ENCODE results near the gene WDR72.
"Not testable (repeated sequence)": the region's sequence is repeated elsewhere in the genome, so short reads cannot be mapped to it uniquely, and the experiment has no call there.

WDR72 gene

DNA sequence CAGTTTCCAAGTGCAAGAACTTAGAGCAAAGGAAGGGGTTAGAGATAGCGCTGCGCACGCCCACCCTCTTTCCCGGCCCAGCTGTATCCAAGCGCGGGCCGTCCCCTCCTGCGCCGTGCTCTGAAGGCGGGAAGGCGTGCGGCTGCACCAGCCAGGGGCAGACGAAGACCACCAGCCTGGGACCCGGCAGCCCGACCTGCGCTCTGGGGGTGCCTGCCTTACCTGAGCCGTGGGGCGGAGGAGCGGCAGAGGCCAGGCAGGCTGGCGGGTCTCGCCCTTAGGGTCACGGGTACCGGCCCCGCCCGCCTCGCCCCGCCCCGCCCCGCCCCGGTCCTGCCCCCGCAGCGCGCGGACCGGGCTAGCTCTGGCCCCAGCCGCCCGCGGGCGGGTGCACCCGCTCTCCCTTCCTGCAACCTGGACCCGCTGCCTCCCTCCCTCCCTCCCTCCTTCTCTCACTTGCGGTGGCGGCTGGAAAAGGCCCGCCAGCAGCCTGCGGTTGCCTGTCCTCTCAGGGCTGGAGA is at the start of gene WDR72:
Gene WDR72, minus strand, starts transcription at position 253 of the 521 bp plus-strand sequence. CDS start 26,514 bp downstream, outside the sequence.
- H3K4me1 ChIP-seq, result no peaks in the 10 kb centered on the region
- no peak within 1 kb of the TSS for H3K4me3 ChIP-seq
- no peaks in the 10 kb centered on the region for H3K27me3 ChIP-seq (ENCODE audit: low read depth)
- in situ Hi-C loops (cut with MboI; ENCODE audit: low sequenced_read_pairs), result no loop called here
- H3K36me3 ChIP-seq (replicated peaks), result no peaks in the 10 kb centered on the region
- H3K9me3 ChIP-seq, result no peaks in the 10 kb centered on the region
- DNase-seq (ENCODE audit: low spot score in 2 of 2), result peak in 1 of 2 experiments; percentile 10

DNA sequence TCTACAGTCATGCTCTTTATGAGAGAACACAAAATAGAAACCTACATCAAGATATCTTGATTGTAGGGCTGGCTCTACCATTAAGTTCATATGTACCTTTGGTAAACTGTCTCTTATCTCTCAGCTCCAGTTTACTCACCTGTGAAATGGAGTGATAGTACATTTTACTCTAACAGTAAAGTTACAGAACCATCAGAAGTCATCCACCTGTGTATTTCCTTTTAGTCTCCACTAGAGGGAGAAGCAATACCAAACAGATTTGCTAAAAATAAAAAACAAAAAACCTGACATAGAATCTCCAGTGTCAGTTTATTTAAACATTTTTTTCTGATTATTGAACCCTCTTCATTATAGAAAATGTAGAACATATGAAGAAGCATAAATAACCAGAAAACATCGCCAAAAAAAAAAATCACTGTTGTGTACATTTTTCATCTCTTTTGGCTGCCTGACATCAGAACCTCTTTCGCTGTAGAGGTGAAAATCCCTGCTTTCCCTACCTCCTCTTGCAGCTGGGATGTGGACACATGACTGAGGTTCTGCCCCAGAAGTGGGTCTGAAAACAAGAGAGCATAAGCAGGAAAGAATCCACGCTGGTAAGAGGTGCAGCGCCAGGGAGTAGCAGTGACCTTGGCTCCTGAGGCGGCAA is 48.7 kb upstream of the WDR72 start:
- H3K4me3 ChIP-seq, result no peak overlapping the region
- no peaks in the 10 kb centered on the region for H3K36me3 ChIP-seq (replicated peaks)
- H3K4me1 ChIP-seq, result no peaks in the 10 kb centered on the region
- no peaks in the 10 kb centered on the region for H3K9me3 ChIP-seq
- peak in 1 of 2 experiments; percentile 20 for DNase-seq (ENCODE audit: low spot score in 2 of 2)
- H3K27me3 ChIP-seq (ENCODE audit: low read depth), result no peaks in the 10 kb centered on the region
- in situ Hi-C loops (cut with MboI; ENCODE audit: low sequenced_read_pairs), result no loop called here

DNA sequence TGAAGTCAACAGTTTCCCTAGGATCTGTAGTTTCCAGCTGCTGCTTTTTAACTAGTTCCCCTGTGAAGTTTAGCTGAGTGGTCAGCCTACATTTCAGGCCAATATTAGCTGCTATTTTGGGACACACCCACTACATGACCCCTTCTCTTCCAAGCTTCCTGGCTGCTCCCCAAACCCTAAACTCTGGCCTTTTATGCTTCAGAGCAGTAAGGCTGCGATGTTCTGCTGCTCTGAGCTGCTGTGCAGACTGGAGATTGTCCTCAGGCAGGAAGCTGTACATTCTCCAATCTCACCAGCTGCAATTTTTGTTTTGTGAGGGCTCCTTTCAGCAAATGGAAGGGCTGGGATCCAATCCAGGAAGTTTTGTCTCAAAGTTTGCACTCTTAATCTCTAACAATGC is 48.0 kb upstream of the WDR72 start:
- no peaks in the 10 kb centered on the region for H3K36me3 ChIP-seq (replicated peaks)
- H3K9me3 ChIP-seq, result no peaks in the 10 kb centered on the region
- in situ Hi-C loops (cut with MboI; ENCODE audit: low sequenced_read_pairs), result no loop called here
- H3K27me3 ChIP-seq (ENCODE audit: low read depth), result no peaks in the 10 kb centered on the region
- DNase-seq (ENCODE audit: low spot score in 2 of 2), result no peak
- H3K4me3 ChIP-seq, result no peak overlapping the region
- H3K4me1 ChIP-seq, result no peaks in the 10 kb centered on the region

GRCh38 chr15:53802672-53803071 is 43.2 kb upstream of the WDR72 start:
- Histone ChIP-seq H3K9me3 (no peaks in the 10 kb centered on the region), H3K27me3 (ENCODE audit: low read depth) (no peaks in the 10 kb centered on the region), H3K36me3 (replicated peaks) (no peaks in the 10 kb centered on the region), H3K4me1 (no peaks in the 10 kb centered on the region), H3K4me3 (no peak overlapping the region)
- in situ Hi-C loops (cut with MboI; ENCODE audit: low sequenced_read_pairs), result no loop called here
- no peak for DNase-seq (ENCODE audit: low spot score in 2 of 2)

- Histone ChIP-seq H3K4me3 (no peak overlapping the region), H3K4me1 (no peaks in the 10 kb centered on the region), H3K27me3 (ENCODE audit: low read depth) (no peaks in the 10 kb centered on the region), H3K36me3 (replicated peaks) (no peaks in the 10 kb centered on the region), H3K9me3 (no peaks in the 10 kb centered on the region)
- in situ Hi-C loops (cut with MboI; ENCODE audit: low sequenced_read_pairs), result no loop called here
- DNase-seq (ENCODE audit: low spot score in 2 of 2), result no peak
Observed at GRCh38 chr15:53791581-53791980, 32.1 kb upstream of the WDR72 start.

- Histone ChIP-seq H3K36me3 (replicated peaks) (no peaks in the 10 kb centered on the region), H3K9me3 (no peaks in the 10 kb centered on the region), H3K4me3 (no peak overlapping the region), H3K27me3 (ENCODE audit: low read depth) (no peaks in the 10 kb centered on the region), H3K4me1 (no peaks in the 10 kb centered on the region)
- in situ Hi-C loops (cut with MboI; ENCODE audit: low sequenced_read_pairs), result no loop called here
- DNase-seq (ENCODE audit: low spot score in 2 of 2), result no peak
Observed at GRCh38 chr15:53789654-53790375, 30.4 kb upstream of the WDR72 start.

GRCh38 chr15:53786401-53786800 is 26.9 kb upstream of the WDR72 start:
- Histone ChIP-seq H3K9me3 (no peaks in the 10 kb centered on the region), H3K36me3 (replicated peaks) (no peaks in the 10 kb centered on the region)
- in situ Hi-C loops (cut with MboI; ENCODE audit: low sequenced_read_pairs), result no loop called here

GRCh38 chr15:53785241-53785640 is 25.8 kb upstream of the WDR72 start:
- H3K4me3 ChIP-seq; H3K27me3 ChIP-seq (ENCODE audit: low read depth); H3K36me3 ChIP-seq (replicated peaks); DNase-seq (ENCODE audit: low spot score in 2 of 2); in situ Hi-C loops (cut with MboI; ENCODE audit: low sequenced_read_pairs); H3K4me1 ChIP-seq; H3K9me3 ChIP-seq: not testable (repeated sequence)

More at GRCh38 chr15:53786401-53786800, 26.9 kb upstream of the WDR72 start:
- H3K4me3 ChIP-seq, result no peak overlapping the region
- no peak for DNase-seq (ENCODE audit: low spot score in 2 of 2)
- H3K27me3 ChIP-seq (ENCODE audit: low read depth), result no peaks in the 10 kb centered on the region
- H3K4me1 ChIP-seq, result no peaks in the 10 kb centered on the region

- Histone ChIP-seq H3K4me3 (no peak overlapping the region), H3K36me3 (replicated peaks) (no peaks in the 10 kb centered on the region), H3K4me1 (no peaks in the 10 kb centered on the region), H3K27me3 (ENCODE audit: low read depth) (no peaks in the 10 kb centered on the region), H3K9me3 (no peaks in the 10 kb centered on the region)
- DNase-seq (ENCODE audit: low spot score in 2 of 2), result no peak
- in situ Hi-C loops (cut with MboI; ENCODE audit: low sequenced_read_pairs), result no loop called here
Observed at GRCh38 chr15:53762916-53763315, 3.5 kb upstream of the WDR72 start.

- Histone ChIP-seq H3K36me3 (replicated peaks) (no peaks in the 10 kb centered on the region), H3K27me3 (ENCODE audit: low read depth) (no peaks in the 10 kb centered on the region), H3K4me3 (no peak overlapping the region), H3K9me3 (no peaks in the 10 kb centered on the region), H3K4me1 (no peaks in the 10 kb centered on the region)
- in situ Hi-C loops (cut with MboI; ENCODE audit: low sequenced_read_pairs), result no loop called here
- DNase-seq (ENCODE audit: low spot score in 2 of 2), result no peak
Observed at GRCh38 chr15:53758412-53758811, 1.1 kb downstream of the WDR72 start.

GRCh38 chr15:53757906-53758305 is 1.6 kb downstream of the WDR72 start:
- no peaks in the 10 kb centered on the region for H3K9me3 ChIP-seq
- H3K4me3 ChIP-seq, result no peak overlapping the region
- H3K27me3 ChIP-seq (ENCODE audit: low read depth), result no peaks in the 10 kb centered on the region
- H3K4me1 ChIP-seq, result no peaks in the 10 kb centered on the region
- in situ Hi-C loops (cut with MboI; ENCODE audit: low sequenced_read_pairs), result no loop called here
- H3K36me3 ChIP-seq (replicated peaks), result no peaks in the 10 kb centered on the region
- no peak for DNase-seq (ENCODE audit: low spot score in 2 of 2)

- H3K36me3 ChIP-seq (replicated peaks), result no peaks in the 10 kb centered on the region
- H3K4me3 ChIP-seq, result no peak overlapping the region
- no peaks in the 10 kb centered on the region for H3K9me3 ChIP-seq
- in situ Hi-C loops (cut with MboI; ENCODE audit: low sequenced_read_pairs), result no loop called here
- no peaks in the 10 kb centered on the region for H3K4me1 ChIP-seq
- DNase-seq (ENCODE audit: low spot score in 2 of 2), result no peak
- no peaks in the 10 kb centered on the region for H3K27me3 ChIP-seq (ENCODE audit: low read depth)
Observed at GRCh38 chr15:53753813-53754212, 5.7 kb downstream of the WDR72 start.

GRCh38 chr15:53752406-53752805 is 7.1 kb downstream of the WDR72 start:
- H3K4me1 ChIP-seq, result peaks cover 1% of the 10 kb centered on the region; the same call in 1 of the 2 replicates
- no peak for DNase-seq (ENCODE audit: low spot score in 2 of 2)
- no peak overlapping the region for H3K4me3 ChIP-seq
- H3K27me3 ChIP-seq (ENCODE audit: low read depth), result no peaks in the 10 kb centered on the region
- in situ Hi-C loops (cut with MboI; ENCODE audit: low sequenced_read_pairs), result no loop called here
- no peaks in the 10 kb centered on the region for H3K9me3 ChIP-seq
- no peaks in the 10 kb centered on the region for H3K36me3 ChIP-seq (replicated peaks)

DNA sequence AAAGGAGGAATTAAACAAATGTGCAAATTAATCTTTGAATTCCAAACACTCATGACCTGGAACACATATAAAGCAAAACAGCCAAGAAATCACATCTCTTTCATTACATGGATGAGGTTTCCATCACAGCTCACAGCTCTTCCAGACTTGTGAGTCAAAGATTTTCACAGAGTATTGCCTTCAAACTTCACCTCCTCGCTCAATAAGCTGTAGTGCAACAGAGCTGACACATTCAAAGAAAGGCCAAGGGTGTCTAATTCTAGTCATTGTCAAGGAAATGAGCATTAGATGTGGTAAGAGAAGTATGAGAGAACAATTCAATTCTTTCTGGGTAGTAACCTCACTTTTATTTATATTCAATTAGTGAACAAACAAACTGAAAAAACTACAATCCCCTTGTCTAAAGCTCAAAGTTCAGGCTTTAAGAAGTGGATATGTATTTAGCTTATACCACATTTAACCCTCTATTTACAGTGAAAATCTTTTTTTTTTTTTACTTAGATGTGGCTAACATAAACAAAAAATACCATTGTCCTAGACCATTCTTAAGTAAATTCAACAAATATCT is 11.9 kb downstream of the WDR72 start:
- no peaks in the 10 kb centered on the region for H3K36me3 ChIP-seq (replicated peaks)
- in situ Hi-C loops (cut with MboI; ENCODE audit: low sequenced_read_pairs), result no loop called here
- H3K9me3 ChIP-seq, result no peaks in the 10 kb centered on the region
- DNase-seq (ENCODE audit: low spot score in 2 of 2), result peak in 1 of 2 experiments; percentile 25
- peaks cover 3% of the 10 kb centered on the region; the same call in 1 of the 2 replicates for H3K4me1 ChIP-seq
- no peaks in the 10 kb centered on the region for H3K27me3 ChIP-seq (ENCODE audit: low read depth)
- no peak overlapping the region for H3K4me3 ChIP-seq
